HG03135 (cell line): ENCODE measurements around the gene SH3PXD2B.
"Not testable (repeated sequence)": the region's sequence is repeated elsewhere in the genome, so short reads cannot be mapped to it uniquely, and the experiment has no call there.

Experiments
- ATAC-seq: cut with Tn5 transposase; IDR thresholded peaks from one replicate; pipeline ENCODE4 v1.9.1; 2021; ENCODE audit warnings: mild to moderate bottlenecking, moderate library complexity; ENCODE audit not compliant: unreplicated experiment

SH3PXD2B gene

GRCh38 chr5:172311605-172312004 is 142.7 kb downstream of the SH3PXD2B start:
- no peak for ATAC-seq

DNA sequence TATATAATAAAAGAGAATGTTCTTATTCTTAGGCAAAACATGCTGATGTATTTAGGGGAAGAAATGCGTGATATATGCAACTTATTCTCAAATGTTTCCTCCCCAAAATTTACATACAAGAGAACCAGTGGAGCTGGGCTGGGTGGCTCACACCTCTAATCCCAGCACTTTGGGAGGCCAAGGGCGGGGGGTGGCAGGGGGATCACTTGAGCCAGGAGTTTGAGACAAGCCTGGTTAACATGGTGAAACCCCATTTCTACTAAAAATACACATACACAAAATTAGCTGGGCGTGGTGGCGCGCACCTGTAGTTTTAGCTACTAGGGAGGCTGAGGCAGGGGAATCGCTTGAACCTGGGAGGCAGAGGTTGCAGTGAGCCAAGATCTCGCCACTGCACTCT is 143.3 kb downstream of the SH3PXD2B start:
- no peak for ATAC-seq

GRCh38 chr5:172305380-172305779 is 148.9 kb downstream of the SH3PXD2B start:
- no peak for ATAC-seq

- ATAC-seq: no peak
Measured at GRCh38 chr5:172303572-172304335, 150.6 kb downstream of the SH3PXD2B start.

- ATAC-seq: no peak
Measured at GRCh38 chr5:172303162-172303561, 151.2 kb downstream of the SH3PXD2B start.

DNA sequence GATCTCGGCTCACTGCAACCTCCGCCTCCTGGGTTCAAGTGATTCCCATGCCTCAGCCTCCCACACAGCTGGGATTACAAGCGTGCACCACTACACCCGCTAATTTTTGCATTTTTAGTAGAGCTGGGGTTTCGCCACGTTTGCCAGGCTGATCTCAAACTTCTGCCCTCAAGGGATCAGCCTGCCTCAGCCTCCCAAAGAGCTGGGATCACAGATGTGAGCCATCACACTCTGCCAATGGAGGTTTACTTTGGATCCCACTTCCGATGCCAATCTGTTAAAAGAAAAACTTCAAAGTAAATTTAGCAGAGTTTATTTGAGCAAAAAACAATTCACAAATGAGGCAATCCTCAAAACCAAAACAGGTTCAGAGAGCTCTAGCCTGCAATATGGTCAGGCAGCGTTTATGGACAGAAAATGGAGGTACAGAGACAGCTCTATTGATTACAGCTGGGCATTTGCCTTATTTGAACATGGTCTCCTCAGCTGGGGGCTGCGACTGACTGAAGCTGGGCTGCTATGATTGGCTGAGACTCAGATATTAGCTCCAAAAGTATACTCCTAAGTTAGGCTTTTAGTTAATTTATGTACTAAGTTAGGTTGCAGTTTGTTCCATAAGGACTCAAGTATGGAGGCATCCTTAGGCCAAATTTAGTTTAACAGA is 152.1 kb downstream of the SH3PXD2B start:
- no peak for ATAC-seq

GRCh38 chr5:172299916-172300439 is 154.3 kb downstream of the SH3PXD2B start:
- ATAC-seq: no peak

DNA sequence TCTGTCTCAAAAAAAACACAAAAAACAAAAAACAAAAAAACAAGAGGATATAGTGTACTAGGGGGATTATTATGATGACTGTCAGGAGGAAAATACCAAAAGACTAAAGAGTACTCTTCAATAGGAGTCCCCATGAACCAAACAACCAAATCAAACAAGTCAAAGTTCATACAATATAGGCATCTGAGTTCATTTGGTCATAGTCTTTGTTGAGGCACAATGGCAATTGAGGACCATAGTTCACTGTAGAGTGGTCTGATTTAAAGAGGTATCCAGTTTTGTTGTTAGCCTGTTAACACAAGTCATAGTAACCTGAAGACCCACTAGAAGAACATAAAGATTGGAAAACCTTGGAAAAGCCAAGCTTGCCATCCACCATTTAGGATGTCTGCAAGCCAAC is 159.5 kb downstream of the SH3PXD2B start:
- ATAC-seq: no peak

DNA sequence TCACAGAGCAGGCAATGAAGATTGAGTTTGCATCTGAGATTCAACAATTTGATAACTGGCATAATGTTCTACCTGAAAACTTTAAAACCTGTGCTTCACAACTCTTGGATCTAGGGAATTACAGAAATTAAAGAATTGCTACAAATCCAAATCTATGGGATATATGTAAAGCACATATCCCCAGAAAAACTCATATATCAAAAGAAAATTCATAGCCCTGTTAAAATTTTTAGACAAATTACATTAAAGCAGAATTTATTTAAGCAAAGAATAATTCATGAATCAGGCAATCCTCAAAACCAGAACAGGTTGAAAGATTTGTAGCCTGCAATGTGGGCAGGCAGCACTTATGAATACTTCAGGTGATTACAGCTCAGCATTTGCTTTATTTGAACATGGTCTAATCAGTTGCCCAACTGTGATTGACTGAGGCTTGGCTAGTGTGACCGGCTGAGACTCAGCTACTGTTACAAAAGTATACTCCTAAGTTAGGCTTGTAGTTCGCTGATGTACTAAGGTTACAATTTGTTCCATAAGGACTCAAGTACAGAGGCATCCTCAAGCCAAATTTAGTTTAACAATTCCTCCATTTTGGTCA is 160.5 kb downstream of the SH3PXD2B start:
- no peak for ATAC-seq

DNA sequence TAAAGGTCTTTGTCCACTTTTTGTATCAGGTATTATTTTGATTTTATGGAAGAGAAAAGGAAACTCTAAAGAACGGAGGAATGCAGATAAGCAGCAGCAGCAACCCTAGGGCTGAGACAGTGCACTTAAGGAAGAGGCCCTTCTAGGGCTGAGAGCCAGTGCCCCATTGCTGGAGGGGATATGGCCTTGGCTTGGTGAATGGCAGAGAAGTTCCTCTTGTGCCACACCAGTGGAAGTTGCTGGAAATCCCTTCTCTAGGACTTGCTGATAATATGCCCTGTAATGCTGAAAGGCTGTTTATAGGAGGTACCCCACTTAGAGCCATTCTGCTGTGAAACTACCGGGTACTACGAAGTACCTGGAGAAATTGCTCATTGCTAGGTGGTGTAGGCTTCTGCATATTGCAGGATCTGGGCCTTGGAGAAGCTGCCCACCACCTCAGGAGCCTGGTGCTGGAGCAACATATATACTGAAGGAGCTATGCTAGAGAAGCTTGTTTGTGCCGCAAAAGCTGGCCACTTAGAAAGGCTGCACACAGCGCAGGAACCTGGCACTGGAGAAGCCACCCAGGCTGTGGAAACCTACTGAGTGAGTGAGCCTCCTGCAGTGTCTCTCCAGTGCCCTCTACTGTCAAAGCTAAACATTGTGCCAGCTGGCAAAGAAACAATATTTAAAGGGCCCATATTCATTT is 161.1 kb downstream of the SH3PXD2B start:
- peak; percentile 88 for ATAC-seq

GRCh38 chr5:172291837-172292236 is 162.5 kb downstream of the SH3PXD2B start:
- ATAC-seq: not testable (repeated sequence)

- no peak for ATAC-seq
Measured at GRCh38 chr5:172288465-172288864, 165.9 kb downstream of the SH3PXD2B start.

DNA sequence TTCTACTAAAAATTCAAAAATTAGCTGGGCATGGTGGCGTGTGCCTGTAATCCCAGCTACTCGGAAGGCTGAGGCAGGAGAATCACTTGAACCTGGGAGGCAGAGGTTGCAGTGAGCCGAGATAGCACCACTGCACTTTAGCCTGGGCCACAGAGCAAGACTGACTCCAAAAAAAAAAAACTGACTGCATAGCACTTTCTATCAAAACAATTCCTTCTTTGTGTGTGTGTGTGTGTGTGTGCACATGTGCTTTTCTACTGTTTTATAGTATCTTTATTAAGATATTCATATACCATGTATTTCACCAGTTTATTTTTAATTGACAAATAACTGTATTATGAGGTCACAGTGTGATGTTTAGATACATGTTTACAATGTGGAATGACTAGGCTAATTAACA is 167.2 kb downstream of the SH3PXD2B start:
- ATAC-seq: not testable (repeated sequence)

- ATAC-seq: no peak
Measured at GRCh38 chr5:172285226-172286143, 168.8 kb downstream of the SH3PXD2B start.

DNA sequence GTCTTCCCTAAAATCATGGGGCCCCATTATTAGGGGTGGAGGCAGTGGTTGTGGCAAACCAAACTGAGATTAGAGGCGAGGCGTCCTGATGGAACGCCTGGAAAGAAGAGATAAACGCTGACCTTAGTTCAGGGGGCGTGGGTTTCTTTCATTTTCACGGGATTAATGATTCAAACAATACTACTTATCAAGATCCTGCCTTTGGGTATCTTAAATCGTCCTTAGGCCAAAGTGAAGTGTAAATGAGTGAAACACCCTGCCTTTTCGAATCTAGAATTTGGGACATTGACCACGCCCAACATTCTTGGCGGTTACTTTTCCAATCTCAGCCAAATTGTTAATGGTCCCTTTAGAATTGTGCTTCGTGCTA is 169.7 kb downstream of the SH3PXD2B start:
- no peak for ATAC-seq

DNA sequence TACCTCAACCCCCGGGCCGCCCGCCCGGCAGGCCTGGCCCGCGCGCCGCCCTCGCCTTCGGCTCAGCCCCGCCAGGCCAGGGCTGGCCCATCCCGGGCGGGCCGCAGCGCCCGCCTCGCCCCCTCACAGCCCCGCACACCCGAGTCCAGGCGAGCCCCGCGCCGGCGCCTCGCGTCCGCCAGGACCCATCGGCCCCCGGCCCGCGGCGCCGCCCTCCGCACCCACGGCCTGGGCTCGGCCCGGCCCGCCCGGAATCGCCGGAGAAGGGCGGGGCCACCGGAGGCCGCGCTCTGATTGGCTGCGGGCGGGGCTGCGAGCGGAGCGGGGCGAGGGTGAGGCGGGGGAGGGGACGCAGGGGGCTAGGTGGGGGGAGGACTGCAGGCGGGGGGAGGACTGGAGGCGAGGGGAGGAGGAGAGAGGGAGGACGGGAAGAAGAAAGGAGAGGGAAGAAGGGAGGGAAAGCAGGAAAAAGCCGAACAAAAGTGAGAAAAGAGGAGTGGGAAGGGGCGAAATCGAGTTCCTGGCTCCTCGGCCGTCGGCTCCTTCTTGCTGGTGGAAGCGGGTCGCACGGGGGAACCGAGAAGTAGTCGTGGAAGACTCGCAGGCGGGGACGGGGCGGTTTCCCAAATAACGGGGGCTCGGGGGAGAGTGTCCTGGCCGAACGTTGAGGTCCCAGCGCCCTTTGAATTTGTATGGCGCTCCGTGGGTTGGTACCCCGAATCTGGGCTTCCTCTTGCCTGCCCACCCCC is 170.3 kb downstream of the SH3PXD2B start:
- peak; percentile 81 for ATAC-seq

DNA sequence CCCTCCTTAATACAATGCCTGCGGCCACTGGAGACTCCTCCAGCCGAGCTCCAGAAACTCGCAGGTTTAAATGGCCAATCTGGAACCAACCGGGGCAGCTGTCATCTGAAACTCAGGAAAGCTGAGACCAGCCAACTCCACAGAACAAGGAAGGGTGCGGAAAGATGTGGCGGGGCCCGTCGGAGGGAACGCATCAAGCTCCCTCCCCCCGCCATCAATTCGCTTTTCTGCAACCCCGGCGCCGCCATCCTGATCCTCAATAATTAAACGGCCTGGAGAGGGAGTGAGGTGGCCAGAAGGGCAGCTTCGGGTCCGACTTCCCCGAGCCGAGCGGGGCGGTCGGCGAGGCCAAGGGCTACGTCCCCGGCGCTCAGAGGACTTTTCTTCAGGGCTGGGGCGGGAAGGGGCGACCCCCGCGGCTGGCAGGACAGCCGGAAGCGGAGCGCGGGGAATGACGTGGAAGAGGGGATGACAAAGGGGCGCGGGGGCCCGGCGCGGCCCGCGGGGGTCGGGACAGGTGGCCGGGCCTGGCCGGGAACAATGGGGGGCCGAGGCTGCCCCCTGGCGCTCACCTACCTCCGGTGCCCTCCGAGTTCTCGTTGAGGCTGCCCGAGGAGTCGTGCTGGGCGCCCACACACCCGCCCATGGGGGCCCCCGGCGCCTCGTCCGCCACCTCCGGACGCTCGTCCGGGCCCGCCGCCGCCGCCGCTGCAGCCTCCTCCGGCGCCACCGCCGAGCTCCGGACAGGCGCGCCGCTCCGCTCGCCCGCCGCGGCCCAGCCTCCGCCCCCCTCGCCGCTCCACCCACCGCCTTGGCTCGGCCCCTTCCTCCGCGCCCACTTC is 171.1 kb downstream of the SH3PXD2B start, which contains the start of gene UBTD2:
UBTD2 (minus strand) TSS at position 745 of the 842 bp plus-strand sequence; CDS start at position 646, 99 bp downstream.
- peak; percentile 88 for ATAC-seq

DNA sequence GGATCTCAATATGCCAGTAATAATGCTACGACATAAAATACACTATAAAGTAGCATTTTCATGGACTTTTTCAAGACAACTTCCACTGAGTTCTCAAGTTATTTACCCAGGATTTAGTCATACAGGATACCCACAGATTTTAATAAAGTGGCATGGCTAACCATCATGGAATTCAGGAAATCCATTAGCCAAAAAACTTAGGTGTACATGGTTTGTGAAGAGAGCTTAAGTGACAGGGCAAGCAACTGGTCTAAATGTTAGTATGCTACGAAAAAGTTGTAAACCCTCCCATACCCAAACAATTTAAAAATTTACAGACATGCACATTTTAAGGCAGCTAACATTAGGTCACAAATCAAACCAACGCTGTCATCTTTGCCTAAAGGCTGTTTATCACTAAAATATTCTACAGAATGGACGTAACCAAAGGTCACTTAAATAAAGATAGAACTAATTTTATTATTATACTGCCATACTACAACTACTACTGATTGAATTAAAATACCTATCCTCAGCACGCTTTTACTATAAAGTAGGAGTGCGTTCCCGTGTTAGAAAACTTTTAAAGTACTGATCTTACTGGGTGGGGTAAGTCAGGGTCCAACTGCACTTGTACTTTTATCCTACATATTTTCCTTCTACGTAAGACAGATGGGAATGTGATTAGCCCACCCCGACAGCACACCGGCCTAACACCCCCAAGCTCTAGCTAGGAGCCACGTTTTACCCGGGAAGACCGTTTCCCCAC is 171.9 kb downstream of the SH3PXD2B start:
- ATAC-seq: no peak
